Measurements from ENCODE around the gene LRRC14B. TPM values are rescaled to one million over a fixed set of nuclear protein-coding genes. Genes with fewer than 3 reads are reported as not detected.
"Not testable (repeated sequence)": the region's sequence is repeated elsewhere in the genome, so short reads cannot be mapped to it uniquely, and the experiment has no call there.

Gene LRRC14B
- total RNA-seq, 1 experiment from 2014 or later: not detected

DNA sequence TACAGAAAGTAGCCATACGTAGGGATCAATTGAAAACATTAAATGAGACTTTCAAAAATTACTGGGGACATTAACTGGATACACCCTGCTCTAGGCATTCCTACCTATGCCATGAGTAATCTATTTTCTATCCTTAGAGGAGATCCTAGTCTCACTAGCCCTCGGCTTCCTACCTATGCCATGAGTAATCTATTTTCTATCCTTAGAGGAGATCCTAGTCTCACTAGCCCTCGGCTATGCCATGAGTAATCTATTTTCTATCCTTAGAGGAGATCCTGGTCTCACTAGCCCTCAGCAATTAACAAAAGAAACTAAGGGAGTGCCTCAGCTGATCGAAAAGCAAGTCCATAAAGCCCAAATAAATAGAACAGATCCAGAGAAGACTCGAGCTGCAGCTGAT is 54.4 kb downstream of the LRRC14B start:
- POLR2A ChIA-PET (ENCODE audit: unreplicated experiment); H3K4me1 ChIP-seq (ENCODE audit: insufficient read depth, low read length); CTCF ChIA-PET; H3K9ac ChIP-seq (ENCODE audit: low read length); H3K9me3 ChIP-seq (ENCODE audit: low read length); intact Hi-C loops (cut with micrococcal nuclease); H4K20me1 ChIP-seq (ENCODE audit: low read length); H3K27ac ChIP-seq (ENCODE audit: low read length); H2AFZ ChIP-seq (ENCODE audit: low read length); H3K9me2 ChIP-seq (replicated peaks; ENCODE audit: low read length); H3F3A ChIP-seq (ENCODE audit: low read length, unreplicated experiment); H3K4me3 ChIP-seq (ENCODE audit: low read length); BruUV-seq (replicated peaks); H3K4me2 ChIP-seq (ENCODE audit: low read length); H3K79me2 ChIP-seq (ENCODE audit: low read length); H3K27me3 ChIP-seq (ENCODE audit: low read length): not testable (repeated sequence)
- DNase-seq: peak; percentile 59
- peak; percentile 66 for ATAC-seq
- peaks cover 57% of the 10 kb centered on the region for H3K36me3 ChIP-seq (ENCODE audit: low read depth, low read length)

Other genes with a start within 250 kb of the LRRC14B start
- gene PLEKHG4B, start 99.3 kb upstream of the LRRC14B start, total RNA-seq (2014; rRNA removed): 1.2 and 1.4 TPM in 2 replicates
- 4.1 and 5.4 TPM in 2 replicates for gene CCDC127, start 26.7 kb downstream of the LRRC14B start, total RNA-seq (2014; rRNA removed)
- 163 and 181 TPM in 2 replicates for gene SDHA, start 26.8 kb downstream of the LRRC14B start, total RNA-seq (2014; rRNA removed)
- 158 and 200 TPM in 2 replicates for gene PDCD6, start 80.2 kb downstream of the LRRC14B start, total RNA-seq (2014; rRNA removed)
- 1.6 and 1.9 TPM in 2 replicates for gene AHRR, start 130.2 kb downstream of the LRRC14B start, total RNA-seq (2014; rRNA removed)

All from PC-3 (cell line).